Fibroblast of villous mesenchyme (primary cell): ENCODE measurements around the gene CCDC86. TPM values are rescaled to one million over a fixed set of nuclear protein-coding genes. Genes with fewer than 3 reads are reported as not detected.
A peak's percentile ranks its signal among the peaks of the same experiment; 100 is the strongest.

Experiments used
- DNase-seq: peaks from one replicate; pipeline ENCODE4 v3.0.0-alpha.2; 2010; ENCODE audit warnings: low read depth
- H3K4me3 ChIP-seq: 2 replicates; pipeline ENCODE4 v1.5.1; 2011; ENCODE audit warnings: low read depth, mild to moderate bottlenecking, low read length
- total RNA-seq: library from RNA; depleted of rRNA; stranded (reverse); fragments of >200 nt; gene quantifications from 2 replicates; pipeline ENCODE4 v1.2.3, GENCODE V29; 2012
- TF ChIP-seq, protein P1 (sequence below): IDR thresholded peaks from 2 replicates; pipeline ENCODE4 v1.5.1; 2012; ENCODE audit warnings: low read depth, mild to moderate bottlenecking, low read length; ENCODE audit not compliant: insufficient read depth

CCDC86 gene
- total RNA-seq, 1 donor, result 11.2 TPM

DNA sequence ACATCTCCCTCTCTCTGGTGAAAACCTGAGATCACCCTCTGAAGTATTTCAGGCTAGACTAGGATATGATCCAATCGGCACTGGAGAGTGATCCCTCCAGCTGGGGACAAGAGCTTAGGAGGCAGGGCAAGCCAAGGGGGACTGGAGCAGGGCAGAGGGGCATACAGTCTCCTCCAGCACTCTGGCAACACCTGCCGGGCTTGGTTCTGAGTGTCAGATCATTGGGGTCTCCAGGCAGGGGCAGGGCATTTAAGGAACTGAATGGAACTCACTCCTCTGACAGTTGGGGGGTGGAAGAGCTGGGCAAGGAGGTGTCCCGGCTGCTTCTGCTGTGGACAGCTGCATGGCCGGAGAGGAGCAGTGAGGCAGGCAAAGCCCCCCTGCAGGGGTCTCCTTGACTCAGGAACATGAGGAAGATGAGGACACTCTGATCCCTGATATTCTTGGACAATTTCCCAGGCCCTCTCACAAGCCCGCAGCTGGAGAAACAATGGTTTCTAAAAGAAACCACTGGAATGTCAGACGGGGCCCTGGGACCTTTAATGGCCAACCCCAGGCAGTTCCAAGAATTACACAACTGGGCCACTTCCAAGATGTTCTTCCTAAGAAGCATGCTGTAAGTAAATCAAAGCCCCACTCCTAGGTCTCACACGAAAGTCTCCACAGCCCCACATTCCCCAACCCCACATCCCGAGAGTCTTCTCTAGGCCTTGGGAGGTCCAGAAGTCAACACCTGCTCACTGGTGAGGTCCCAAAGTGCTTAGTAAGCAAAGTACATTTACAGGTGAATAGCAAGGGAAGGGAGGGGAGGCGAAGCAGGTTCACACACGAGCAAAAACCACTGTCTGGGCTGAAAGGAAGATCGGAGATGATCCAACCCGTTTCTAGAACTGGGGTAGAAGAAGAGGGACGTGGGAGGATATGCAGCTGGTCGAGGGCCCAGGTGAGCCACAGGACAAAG is 1.2 kb upstream of the CCDC86 start:
- TF ChIP-seq, protein P1, sequence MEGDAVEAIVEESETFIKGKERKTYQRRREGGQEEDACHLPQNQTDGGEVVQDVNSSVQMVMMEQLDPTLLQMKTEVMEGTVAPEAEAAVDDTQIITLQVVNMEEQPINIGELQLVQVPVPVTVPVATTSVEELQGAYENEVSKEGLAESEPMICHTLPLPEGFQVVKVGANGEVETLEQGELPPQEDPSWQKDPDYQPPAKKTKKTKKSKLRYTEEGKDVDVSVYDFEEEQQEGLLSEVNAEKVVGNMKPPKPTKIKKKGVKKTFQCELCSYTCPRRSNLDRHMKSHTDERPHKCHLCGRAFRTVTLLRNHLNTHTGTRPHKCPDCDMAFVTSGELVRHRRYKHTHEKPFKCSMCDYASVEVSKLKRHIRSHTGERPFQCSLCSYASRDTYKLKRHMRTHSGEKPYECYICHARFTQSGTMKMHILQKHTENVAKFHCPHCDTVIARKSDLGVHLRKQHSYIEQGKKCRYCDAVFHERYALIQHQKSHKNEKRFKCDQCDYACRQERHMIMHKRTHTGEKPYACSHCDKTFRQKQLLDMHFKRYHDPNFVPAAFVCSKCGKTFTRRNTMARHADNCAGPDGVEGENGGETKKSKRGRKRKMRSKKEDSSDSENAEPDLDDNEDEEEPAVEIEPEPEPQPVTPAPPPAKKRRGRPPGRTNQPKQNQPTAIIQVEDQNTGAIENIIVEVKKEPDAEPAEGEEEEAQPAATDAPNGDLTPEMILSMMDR, result no peak
- DNase-seq, result peak; percentile 88
- no peak overlapping the region for H3K4me3 ChIP-seq

DNA sequence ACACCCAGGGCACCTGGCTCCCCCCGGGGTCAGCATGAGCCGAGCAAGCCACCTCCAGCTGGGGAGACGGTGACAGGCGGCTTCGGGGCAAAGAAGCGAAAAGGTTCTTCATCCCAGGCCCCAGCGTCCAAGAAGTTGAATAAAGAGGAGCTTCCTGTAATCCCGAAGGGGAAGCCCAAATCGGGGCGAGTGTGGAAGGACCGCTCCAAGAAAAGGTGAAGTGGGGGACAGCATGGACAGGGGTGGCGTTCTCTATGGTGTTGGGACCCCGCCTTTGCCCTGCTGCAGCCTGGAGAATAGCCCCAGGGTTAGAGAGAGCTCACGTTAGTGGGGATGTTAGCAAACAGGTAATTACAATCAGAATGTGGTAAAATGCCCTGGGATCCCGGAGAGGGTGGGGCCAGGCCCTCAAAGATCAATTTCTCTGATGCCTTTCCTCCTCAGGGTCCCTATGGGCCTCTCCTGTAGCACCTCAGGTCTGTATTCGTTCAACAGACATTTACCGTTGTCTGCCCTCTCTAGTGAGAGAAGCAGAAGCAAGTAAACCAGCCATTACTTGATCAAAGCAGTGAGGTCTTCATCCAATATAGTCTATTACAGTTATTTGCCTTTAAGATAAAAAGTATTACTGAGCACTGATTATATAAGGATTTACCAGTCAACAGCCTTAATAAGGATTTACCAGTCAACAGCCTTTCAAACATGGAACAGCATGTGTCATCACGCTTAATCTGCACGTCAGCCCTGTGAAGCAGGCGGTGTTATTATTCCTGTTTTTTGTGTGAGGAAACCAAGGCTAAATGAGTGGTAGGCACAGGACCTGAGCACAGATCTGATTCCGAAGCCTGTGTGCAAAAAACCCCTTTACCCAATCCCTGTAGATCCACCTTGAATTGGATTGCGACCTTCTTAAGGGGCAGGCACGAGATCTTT is 1.0 kb downstream of the CCDC86 start:
- peak overlapping the region; percentile 92 for H3K4me3 ChIP-seq
- DNase-seq, result peak; percentile 44
- TF ChIP-seq, protein P1, result no peak

GRCh38 chr11:60844045-60844869 is 2.3 kb downstream of the CCDC86 start:
- H3K4me3 ChIP-seq, result peak overlapping the region; percentile 92
- DNase-seq, result peak; percentile 27

GRCh38 chr11:60844870-60845221 is 2.9 kb downstream of the CCDC86 start:
- peak; percentile 55 for DNase-seq
- TF ChIP-seq, protein P1, result no peak
- H3K4me3 ChIP-seq, result no peak overlapping the region

More at GRCh38 chr11:60844045-60844869, 2.3 kb downstream of the CCDC86 start:
- TF ChIP-seq, protein P1, result no peak

DNA sequence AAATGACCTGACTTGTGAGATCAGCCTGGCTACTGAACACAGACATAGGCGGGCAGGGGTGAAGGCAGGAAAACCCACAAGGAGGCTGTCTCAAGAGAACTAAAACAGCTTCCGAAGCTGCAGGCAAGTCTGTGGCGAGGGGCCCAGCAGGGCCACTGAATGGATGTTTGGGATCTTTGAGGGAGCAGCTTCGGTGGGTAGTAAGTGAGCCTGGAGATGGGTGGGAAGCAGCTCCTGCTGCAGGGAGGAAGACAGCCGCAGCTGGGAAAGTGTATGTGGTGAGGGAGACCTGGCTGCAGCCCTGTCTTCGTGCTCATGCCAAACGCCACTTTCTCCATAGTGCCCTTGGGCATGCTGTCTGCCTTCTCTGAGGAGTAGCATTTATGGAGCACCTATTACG is 3.4 kb downstream of the CCDC86 start:
- no peak overlapping the region for H3K4me3 ChIP-seq
- DNase-seq, result no peak
- TF ChIP-seq, protein P1, result no peak

DNA sequence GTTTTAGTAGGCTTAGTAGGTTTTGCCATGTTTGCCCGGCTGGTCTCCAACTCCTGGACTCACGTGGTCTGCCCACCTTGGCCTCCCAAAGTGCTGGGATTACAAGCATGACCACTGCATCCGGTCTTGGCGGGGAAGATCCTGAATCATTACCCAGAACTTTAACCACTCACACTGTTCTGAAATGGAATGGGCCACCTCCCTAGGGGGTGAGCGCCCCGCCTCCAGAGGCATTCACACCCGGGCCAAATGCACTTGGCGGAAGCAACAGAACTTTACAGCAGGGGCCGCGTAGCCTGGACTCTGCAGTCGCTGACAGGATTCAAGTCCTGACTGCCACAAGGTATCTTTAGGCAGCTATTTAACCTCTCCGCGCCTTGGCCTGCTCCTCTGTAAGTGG is 5.4 kb downstream of the CCDC86 start:
- H3K4me3 ChIP-seq, result no peak overlapping the region
- DNase-seq, result no peak
- TF ChIP-seq, protein P1, result no peak
